Middle frontal gyrus (tissue), 1 donor: Measurements from ENCODE around the gene AATF.

Experiments used
- DNase-seq: peaks from one replicate; pipeline ENCODE4 v3.0.0-alpha.2; 2015; ENCODE audit warnings: low spot score; ENCODE audit errors: extremely low spot score

AATF gene

GRCh38 chr17:36978810-36979564 lies 30.2 kb downstream of the AATF start:
- no peak for DNase-seq

GRCh38 chr17:36979565-36979941 lies 30.8 kb downstream of the AATF start:
- no peak for DNase-seq

GRCh38 chr17:36980280-36980761 lies 31.6 kb downstream of the AATF start:
- DNase-seq: no peak

- no peak for DNase-seq
Observed at GRCh38 chr17:36983618-36984017, 34.9 kb downstream of the AATF start.

- no peak for DNase-seq
Observed at GRCh38 chr17:36989173-36989572, 40.4 kb downstream of the AATF start.

GRCh38 chr17:36992701-36993100 lies 43.9 kb downstream of the AATF start:
- no peak for DNase-seq

GRCh38 chr17:36993227-36993626 lies 44.5 kb downstream of the AATF start:
- DNase-seq: no peak

- DNase-seq: no peak
Observed at GRCh38 chr17:36994438-36994837, 45.7 kb downstream of the AATF start.

GRCh38 chr17:36999471-36999870 lies 50.7 kb downstream of the AATF start:
- DNase-seq: no peak

- DNase-seq: no peak
Observed at GRCh38 chr17:37016780-37017179, 68.0 kb downstream of the AATF start.

GRCh38 chr17:37017404-37017803 lies 68.7 kb downstream of the AATF start:
- DNase-seq: no peak

- no peak for DNase-seq
Observed at GRCh38 chr17:37019117-37019740, 70.5 kb downstream of the AATF start.

GRCh38 chr17:37019741-37020129 lies 71.0 kb downstream of the AATF start:
- no peak for DNase-seq

GRCh38 chr17:37024181-37024637 lies 75.5 kb downstream of the AATF start:
- no peak for DNase-seq

GRCh38 chr17:37025238-37025637 lies 76.5 kb downstream of the AATF start:
- no peak for DNase-seq

GRCh38 chr17:37025847-37026530 lies 77.2 kb downstream of the AATF start:
- DNase-seq: no peak

- no peak for DNase-seq
Observed at GRCh38 chr17:37026531-37026869, 77.7 kb downstream of the AATF start.

- DNase-seq: no peak
Observed at GRCh38 chr17:37028040-37028439, 79.3 kb downstream of the AATF start.

GRCh38 chr17:37031493-37032083 lies 82.8 kb downstream of the AATF start:
- no peak for DNase-seq

- DNase-seq: no peak
Observed at GRCh38 chr17:37037590-37038155, 88.9 kb downstream of the AATF start.

- DNase-seq: no peak
Observed at GRCh38 chr17:37039269-37039668, 90.5 kb downstream of the AATF start.

GRCh38 chr17:37041932-37042331 lies 93.2 kb downstream of the AATF start:
- DNase-seq: no peak
